NCI-H345 treated with DMSO at 0.1 percent for 48 hours (cell line): ENCODE results near the gene SERPINA3.

Experiments used
- DNase-seq: peaks from one replicate; lab custom pipeline; 2025; ENCODE audit not compliant: unreplicated experiment; lab: John Stamatoyannopoulos, UW

SERPINA3 gene

GRCh38 chr14:94650806-94651805, 38.9 kb downstream of the SERPINA3 start:
- DNase-seq = no peak

GRCh38 chr14:94653321-94653720, 41.1 kb downstream of the SERPINA3 start:
- no peak for DNase-seq

- DNase-seq = no peak
Observed at GRCh38 chr14:94654071-94654861, 42.1 kb downstream of the SERPINA3 start.

- DNase-seq = no peak
Observed at GRCh38 chr14:94655169-94655710, 43.0 kb downstream of the SERPINA3 start.

- DNase-seq = no peak
Observed at GRCh38 chr14:94656043-94656442, 43.9 kb downstream of the SERPINA3 start.

GRCh38 chr14:94659256-94659655, 47.1 kb downstream of the SERPINA3 start:
- DNase-seq = no peak

- DNase-seq = no peak
Observed at GRCh38 chr14:94659901-94660300, 47.7 kb downstream of the SERPINA3 start.

GRCh38 chr14:94660306-94660946, 48.2 kb downstream of the SERPINA3 start:
- no peak for DNase-seq

GRCh38 chr14:94663538-94663937, 51.3 kb downstream of the SERPINA3 start:
- no peak for DNase-seq

GRCh38 chr14:94663965-94664704, 51.9 kb downstream of the SERPINA3 start:
- no peak for DNase-seq

- DNase-seq = no peak
Observed at GRCh38 chr14:94665121-94665520, 52.9 kb downstream of the SERPINA3 start.

- DNase-seq = no peak
Observed at GRCh38 chr14:94665544-94665943, 53.4 kb downstream of the SERPINA3 start.

GRCh38 chr14:94670692-94671285, 58.6 kb downstream of the SERPINA3 start:
- DNase-seq = no peak

- DNase-seq = no peak
Observed at GRCh38 chr14:94671870-94672444, 59.8 kb downstream of the SERPINA3 start.

- DNase-seq = no peak
Observed at GRCh38 chr14:94673071-94673470, 60.9 kb downstream of the SERPINA3 start.
